Endothelial cell of umbilical vein (primary cell): ENCODE data around the gene RAB20. TPM values are rescaled to one million over a fixed set of nuclear protein-coding genes. Genes with fewer than 3 reads are reported as not detected.

ENCODE experiments used
- BruUV-seq: library from RNA; stranded (reverse); fragments of 400-500 nt; replicated peaks from 2 replicates; lab custom pipeline; 2021; lab: Mats Ljungman, UMichigan
- CTCF ChIA-PET: fragments of 300-600, 350-600 bp; sonication (Branson Sonifier 250); formaldehyde crosslinking; loops from one replicate; lab custom pipeline; 2021; ENCODE audit warnings: antibody characterized with exemption, inconsistent platforms; lab: Charles Lee
- POLR2A ChIA-PET: fragments of 300-600, 350-600 bp; sonication (Branson Sonifier 250); formaldehyde crosslinking; loops from one replicate; lab custom pipeline; 2021; ENCODE audit warnings: antibody characterized with exemption, inconsistent platforms; lab: Charles Lee
- DNase-seq: peaks from one replicate; pipeline ENCODE4 v3.0.0-alpha.2; 2011; ENCODE audit warnings: low read depth, low spot score
- FAIRE-seq: peaks from 2 replicates; lab custom pipeline; 2011; peaks lifted over from hg19 to GRCh38; lab: Jason Lieb, UNC
- H2AFZ ChIP-seq: 2 replicates; pipeline ENCODE4 v1.6.0; 2012; ENCODE audit warnings: low read depth, low read length, control low read depth, inconsistent platforms
- H3K27ac ChIP-seq: 2 replicates; pipeline ENCODE4 v1.5.1; 2011; ENCODE audit warnings: low read depth, mild to moderate bottlenecking, control low read depth, low read length, moderate library complexity; ENCODE audit not compliant: insufficient read depth
- H3K27me3 ChIP-seq, 2 experiments: 2 replicates each; pipeline versions ENCODE4 v1.6.0 to v1.6.1; 2011; ENCODE audit warnings: low read length in 2 of 2, mixed read lengths in 1 of 2; ENCODE audit not compliant: control insufficient read depth in 2 of 2, insufficient read depth in 2 of 2
- H3K36me3 ChIP-seq, 2 experiments: 2 replicates in 1 of 2; 3 replicates in 1 of 2; pipeline ENCODE4 v1.5.1; 2011; ENCODE audit warnings: low read length in 2 of 2, mild to moderate bottlenecking in 1 of 2, moderate library complexity in 1 of 2; ENCODE audit not compliant: control insufficient read depth in 2 of 2, insufficient read depth in 2 of 2; ENCODE audit errors: extremely low read depth in 1 of 2
- H3K4me1 ChIP-seq: 3 replicates; pipeline ENCODE4 v1.5.1; 2011; ENCODE audit warnings: mild to moderate bottlenecking, low read length; ENCODE audit not compliant: control insufficient read depth, insufficient read depth; ENCODE audit errors: extremely low read depth
- H3K4me2 ChIP-seq: 2 replicates; pipeline ENCODE4 v1.6.1; 2011; ENCODE audit warnings: low read length, control low read depth, mixed read lengths; ENCODE audit not compliant: insufficient read depth
- H3K4me3 ChIP-seq, 3 experiments: fragments of 200-600 bp in 1 of 3; sonication (generic), shearing (Covaris generic) in 1 of 3; replicated peaks in 1 of 3; 2 replicates each; pipeline ENCODE4 v1.5.1; 2011 to 2016; ENCODE audit warnings: control low read depth in 3 of 3, low read length in 3 of 3, mild to moderate bottlenecking in 2 of 3, inconsistent platforms in 1 of 3, low read depth in 1 of 3, moderate library complexity in 1 of 3; ENCODE audit not compliant: insufficient read depth in 1 of 3
- H3K79me2 ChIP-seq: 2 replicates; pipeline ENCODE4 v1.6.0; 2012; ENCODE audit warnings: low read length, inconsistent platforms; ENCODE audit not compliant: control insufficient read depth, insufficient read depth
- H3K9ac ChIP-seq: replicated peaks from 2 replicates; pipeline ENCODE3; 2011; ENCODE audit warnings: low read length, control low read depth; ENCODE audit not compliant: insufficient read depth; ENCODE audit errors: extremely low read depth
- H3K9me1 ChIP-seq: replicated peaks from 3 replicates; pipeline ENCODE4 v1.6.0; 2011; ENCODE audit warnings: mild to moderate bottlenecking, low read length; ENCODE audit not compliant: control insufficient read depth, insufficient read depth; ENCODE audit errors: extremely low read depth
- H3K9me3 ChIP-seq: replicated peaks from 2 replicates; pipeline ENCODE4 v1.5.1; 2012; ENCODE audit warnings: low read length, inconsistent platforms; ENCODE audit not compliant: control insufficient read depth, insufficient read depth
- H4K20me1 ChIP-seq: replicated peaks from 2 replicates; pipeline ENCODE3; 2011; ENCODE audit warnings: mild to moderate bottlenecking, low read length; ENCODE audit not compliant: control insufficient read depth, insufficient read depth; ENCODE audit errors: extremely low read depth
- EZH2 ChIP-seq: IDR thresholded peaks from 2 replicates; pipeline ENCODE4 v1.6.1; 2012; ENCODE audit warnings: borderline replicate concordance, low read depth, mild to moderate bottlenecking, moderate library complexity, low read length, inconsistent platforms; ENCODE audit not compliant: severe bottlenecking
- FOS ChIP-seq: IDR thresholded peaks from 2 replicates; pipeline ENCODE4 v1.6.1; 2011; ENCODE audit warnings: mild to moderate bottlenecking, low read length, moderate library complexity, borderline replicate concordance; ENCODE audit not compliant: insufficient read depth
- GATA2 ChIP-seq: IDR thresholded peaks from 2 replicates; pipeline ENCODE4 v1.7.0; 2011; ENCODE audit warnings: low read depth, mild to moderate bottlenecking, moderate library complexity, mixed read lengths, low read length; ENCODE audit not compliant: insufficient read length, insufficient read depth
- JUN ChIP-seq: IDR thresholded peaks from 2 replicates; pipeline ENCODE4 v1.6.1; 2011; ENCODE audit warnings: borderline replicate concordance, low read depth; ENCODE audit not compliant: insufficient read length, insufficient read depth
- MAX ChIP-seq: IDR thresholded peaks from 2 replicates; pipeline ENCODE4 v1.6.1; 2011; ENCODE audit not compliant: insufficient read depth, insufficient read length
- MYC ChIP-seq: IDR thresholded peaks from one replicate; pipeline ENCODE4 v1.6.1; 2011; ENCODE audit warnings: mild to moderate bottlenecking, low read depth, low read length
- POLR2A ChIP-seq: IDR thresholded peaks from 2 replicates; pipeline ENCODE4 v1.6.1; 2012; ENCODE audit warnings: low read depth, mild to moderate bottlenecking, control low read depth, low read length
- POLR2AphosphoS5 ChIP-seq: IDR thresholded peaks from 2 replicates; pipeline ENCODE4 v1.6.1; 2012; ENCODE audit warnings: low read depth, mild to moderate bottlenecking, control low read depth, low read length, moderate library complexity; ENCODE audit not compliant: insufficient read depth
- dilution Hi-C: fragments of 300-500 bp; cut with MboI; formaldehyde crosslinking; loops from one replicate; pipeline ENCODE4 v1.15.0; 2019; ENCODE audit warnings: low sequenced_read_pairs; ENCODE audit not compliant: extremely low pct_ligation_motif_present
- intact Hi-C: fragments of 100-400 bp; cut with micrococcal nuclease; formaldehyde crosslinking; loops from one replicate; pipeline ENCODE4 v1.10.0; 2022
- polyA plus RNA-seq, 4 experiments: library from polyadenylated mRNA; depleted of rRNA in 3 of 4; stranded (reverse) in 3 of 4; unstranded in 1 of 4; fragments of >200 nt; gene quantifications; 2 replicates each; pipeline versions ENCODE4 v1.2.1 to v1.2.3, GENCODE V29; 2011 to 2012; ENCODE audit warnings: missing spikeins in 1 of 4
- total RNA-seq: library from RNA; stranded (reverse); gene quantifications from 2 replicates; pipeline ENCODE4 v1.2.3, GENCODE V29; 2021
- TF ChIP-seq, protein P1 (sequence below), 2 donors: IDR thresholded peaks; 1 replicate in 1 of 2; 2 replicates in 1 of 2; pipeline ENCODE4 v1.5.1; 2011; ENCODE audit warnings: low read length in 2 of 2, mild to moderate bottlenecking in 2 of 2, moderate library complexity in 2 of 2, control low read depth in 1 of 2, inconsistent platforms in 1 of 2, low read depth in 1 of 2; ENCODE audit not compliant: insufficient read depth in 1 of 2; ENCODE audit errors: extremely low read depth in 1 of 2

Gene RAB20
- total and polyA plus RNA-seq, 2 donors (not counting 3 experiments of a cell fraction or from before 2014, with no cell fraction given): 1.3 to 1.7 TPM

DNA sequence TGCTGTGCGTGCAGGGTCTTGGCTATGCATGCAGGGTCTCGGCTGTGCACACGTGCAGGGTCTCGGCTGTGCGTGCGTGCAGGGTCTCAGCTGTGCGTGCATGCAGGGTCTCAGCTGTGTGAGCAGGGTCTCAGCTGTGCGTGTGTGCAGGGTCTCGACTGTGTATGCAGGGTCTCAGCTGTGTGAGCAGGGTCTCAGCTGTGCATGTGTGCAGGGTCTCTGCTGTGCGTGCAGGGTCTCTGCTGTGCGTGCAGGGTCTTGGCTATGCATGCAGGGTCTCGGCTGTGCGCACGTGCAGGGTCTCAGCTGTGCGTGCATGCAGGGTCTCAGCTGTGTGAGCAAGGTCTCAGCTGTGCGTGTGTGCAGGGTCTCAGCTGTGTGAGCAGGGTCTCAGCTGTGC, 42.5 kb downstream of the RAB20 start:
- FAIRE-seq (no peak), DNase-seq (no peak)
- ChIA-PET CTCF (interaction anchor here (1.4 kb wide), 1 partner anchor 9 kb away, joined by 5 read pairs; no protein-coding TSS in a partner anchor), POLR2A (interaction anchor here (0.7 kb wide), 1 partner anchor 272 kb away, joined by 4 read pairs; no protein-coding TSS in a partner anchor)
- Histone ChIP-seq H3K9me3 (no peaks in the 10 kb centered on the region), H3K27ac (no peak overlapping the region), H3K9ac (no peak overlapping the region), H3K36me3 (peaks cover 1 to 3% of the 10 kb centered on the region in 2 experiments), H3K79me2 (no peaks in the 10 kb centered on the region), H3K4me1 (no peaks in the 10 kb centered on the region), H2AFZ (no peak overlapping the region), H3K9me1 (no peaks in the 10 kb centered on the region), H3K4me2 (no peak overlapping the region), H3K27me3 (no peaks in the 10 kb centered on the region), H3K4me3 (no peak overlapping the region), H4K20me1 (no peaks in the 10 kb centered on the region)
- BruUV-seq: no TSS peak
- TF ChIP-seq GATA2: no peak
- TF ChIP-seq MAX: no peak
- no peak for TF ChIP-seq EZH2
- TF ChIP-seq, protein P1, sequence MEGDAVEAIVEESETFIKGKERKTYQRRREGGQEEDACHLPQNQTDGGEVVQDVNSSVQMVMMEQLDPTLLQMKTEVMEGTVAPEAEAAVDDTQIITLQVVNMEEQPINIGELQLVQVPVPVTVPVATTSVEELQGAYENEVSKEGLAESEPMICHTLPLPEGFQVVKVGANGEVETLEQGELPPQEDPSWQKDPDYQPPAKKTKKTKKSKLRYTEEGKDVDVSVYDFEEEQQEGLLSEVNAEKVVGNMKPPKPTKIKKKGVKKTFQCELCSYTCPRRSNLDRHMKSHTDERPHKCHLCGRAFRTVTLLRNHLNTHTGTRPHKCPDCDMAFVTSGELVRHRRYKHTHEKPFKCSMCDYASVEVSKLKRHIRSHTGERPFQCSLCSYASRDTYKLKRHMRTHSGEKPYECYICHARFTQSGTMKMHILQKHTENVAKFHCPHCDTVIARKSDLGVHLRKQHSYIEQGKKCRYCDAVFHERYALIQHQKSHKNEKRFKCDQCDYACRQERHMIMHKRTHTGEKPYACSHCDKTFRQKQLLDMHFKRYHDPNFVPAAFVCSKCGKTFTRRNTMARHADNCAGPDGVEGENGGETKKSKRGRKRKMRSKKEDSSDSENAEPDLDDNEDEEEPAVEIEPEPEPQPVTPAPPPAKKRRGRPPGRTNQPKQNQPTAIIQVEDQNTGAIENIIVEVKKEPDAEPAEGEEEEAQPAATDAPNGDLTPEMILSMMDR (IDR thresholded peaks at IDR 0.05; ENCODE audit: extremely low read depth in 1 of 2, insufficient read depth in 1 of 2, low read depth in 1 of 2, low read length in 2 of 2): no peak
- TF ChIP-seq FOS: no peak
- TF ChIP-seq JUN: no peak
- TF ChIP-seq POLR2AphosphoS5: no peak
- TF ChIP-seq POLR2A: no peak
- no peak for TF ChIP-seq MYC
- dilution Hi-C loops (no loop called here), intact Hi-C loops (no loop called here)
